ENCODE measurements around the gene ABHD14A.
"Not testable (repeated sequence)": the region's sequence is repeated elsewhere in the genome, so short reads cannot be mapped to it uniquely, and the experiment has no call there.

The ABHD14A gene

GRCh38 chr3:51974963-51975851 lies at the start of gene ABHD14A:
TSS of gene ABHD14A (plus strand) at chr3:51975064. CDS start at chr3:51975136, 72 bp downstream.
- peak; percentile 88 for DNase-seq (ENCODE audit: insufficient read length, low spot score)

GRCh38 chr3:51927061-51927977 lies 47.5 kb upstream of the ABHD14A start:
- FAIRE-seq (no peak), DNase-seq (ENCODE audit: insufficient read length, low spot score) (no peak)

More at GRCh38 chr3:51974963-51975851, at the start of gene ABHD14A:
- peak; percentile 91 for FAIRE-seq

GRCh38 chr3:51928438-51928837 lies 46.4 kb upstream of the ABHD14A start:
- FAIRE-seq (no peak), DNase-seq (ENCODE audit: insufficient read length, low spot score) (no peak)

GRCh38 chr3:51928981-51929380 lies 45.9 kb upstream of the ABHD14A start:
- not testable (repeated sequence) for DNase-seq (ENCODE audit: insufficient read length, low spot score); FAIRE-seq

GRCh38 chr3:51929420-51930003 lies 45.4 kb upstream of the ABHD14A start:
- peak; percentile 9 for FAIRE-seq
- peak; percentile 30 for DNase-seq (ENCODE audit: insufficient read length, low spot score)

GRCh38 chr3:51930439-51930838 lies 44.4 kb upstream of the ABHD14A start:
- FAIRE-seq, result no peak
- DNase-seq (ENCODE audit: insufficient read length, low spot score), result no peak

- FAIRE-seq (no peak), DNase-seq (ENCODE audit: insufficient read length, low spot score) (no peak)
Observed at GRCh38 chr3:51931756-51932155, 43.1 kb upstream of the ABHD14A start.

GRCh38 chr3:51932471-51933370 lies 42.1 kb upstream of the ABHD14A start:
- FAIRE-seq, result no peak
- no peak for DNase-seq (ENCODE audit: insufficient read length, low spot score)

GRCh38 chr3:51933471-51934138 lies 41.3 kb upstream of the ABHD14A start:
- DNase-seq (ENCODE audit: insufficient read length, low spot score) (no peak), FAIRE-seq (no peak)

GRCh38 chr3:51934139-51934850 lies 40.6 kb upstream of the ABHD14A start:
- FAIRE-seq, result no peak

GRCh38 chr3:51934991-51935885 lies 39.6 kb upstream of the ABHD14A start:
- DNase-seq (ENCODE audit: insufficient read length, low spot score), result no peak
- no peak for FAIRE-seq

More at GRCh38 chr3:51934139-51934850, 40.6 kb upstream of the ABHD14A start:
- no peak for DNase-seq (ENCODE audit: insufficient read length, low spot score)

GRCh38 chr3:51935886-51936755 lies 38.7 kb upstream of the ABHD14A start:
- FAIRE-seq (no peak), DNase-seq (ENCODE audit: insufficient read length, low spot score) (no peak)

- FAIRE-seq (no peak), DNase-seq (ENCODE audit: insufficient read length, low spot score) (no peak)
Observed at GRCh38 chr3:51937014-51937413, 37.9 kb upstream of the ABHD14A start.

GRCh38 chr3:51937611-51938450 lies 37.0 kb upstream of the ABHD14A start:
- FAIRE-seq (no peak), DNase-seq (ENCODE audit: insufficient read length, low spot score) (no peak)

GRCh38 chr3:51938780-51939425 lies 36.0 kb upstream of the ABHD14A start:
- no peak for DNase-seq (ENCODE audit: insufficient read length, low spot score)
- no peak for FAIRE-seq
